ENCODE measurements around the gene EEF1AKMT2. TPM values are rescaled to one million over a fixed set of nuclear protein-coding genes. Genes with fewer than 3 reads are reported as not detected.

EEF1AKMT2 gene
- total RNA-seq, 1 donor from 2014 or later = 14.1 TPM

GRCh38 chr10:124737221-124737620 is 54.5 kb downstream of the EEF1AKMT2 start:
- intact Hi-C loops (cut with DNase I) = no loop called here
- Histone ChIP-seq H3K4me1 (peaks cover 100% of the 10 kb centered on the region), H3K4me3 (no peak overlapping the region), H3K27me3 (ENCODE audit: low read depth) (no peaks in the 10 kb centered on the region), H3K9me3 (no peaks in the 10 kb centered on the region), H3K27ac (peak overlapping the region; percentile 64), H3K36me3 (no peaks in the 10 kb centered on the region)
- ATAC-seq (no peak), DNase-seq (no peak)
- no peak for TF ChIP-seq CTCF (IDR thresholded peaks at IDR 0.05)

GRCh38 chr10:124736491-124737136 is 55.1 kb downstream of the EEF1AKMT2 start:
- ATAC-seq (peak; percentile 77 to 78), DNase-seq (peak; percentile 86)
- Histone ChIP-seq H3K9me3 (no peaks in the 10 kb centered on the region), H3K27me3 (ENCODE audit: low read depth) (no peaks in the 10 kb centered on the region), H3K4me3 (peak overlapping the region; percentile 2), H3K36me3 (no peaks in the 10 kb centered on the region), H3K4me1 (peaks cover 100% of the 10 kb centered on the region), H3K27ac (peak overlapping the region; percentile 64)
- no peak for TF ChIP-seq CTCF (IDR thresholded peaks at IDR 0.05)
- intact Hi-C loops (cut with DNase I) = no loop called here

GRCh38 chr10:124735491-124736286 is 56.0 kb downstream of the EEF1AKMT2 start:
- Histone ChIP-seq H3K36me3 (no peaks in the 10 kb centered on the region), H3K4me1 (peaks cover 97% of the 10 kb centered on the region), H3K27ac (peak overlapping the region; percentile 64), H3K27me3 (ENCODE audit: low read depth) (no peaks in the 10 kb centered on the region), H3K9me3 (no peaks in the 10 kb centered on the region), H3K4me3 (no peak overlapping the region)
- intact Hi-C loops (cut with DNase I) = no loop called here
- no peak for ATAC-seq
- no peak for TF ChIP-seq CTCF (IDR thresholded peaks at IDR 0.05)
- DNase-seq = no peak

- ATAC-seq = no peak
- intact Hi-C loops (cut with DNase I) = no loop called here
- no peak for TF ChIP-seq CTCF (IDR thresholded peaks at IDR 0.05)
- peak overlapping the region; percentile 4 for H3K27ac ChIP-seq
- no peak for DNase-seq
- no peaks in the 10 kb centered on the region for H3K36me3 ChIP-seq
- no peaks in the 10 kb centered on the region for H3K9me3 ChIP-seq
- H3K4me1 ChIP-seq = peaks cover 97% of the 10 kb centered on the region
- no peaks in the 10 kb centered on the region for H3K27me3 ChIP-seq (ENCODE audit: low read depth)
- H3K4me3 ChIP-seq = no peak overlapping the region
Observed at GRCh38 chr10:124734311-124735166, 57.1 kb downstream of the EEF1AKMT2 start.

- H3K4me3 ChIP-seq = no peak overlapping the region
- no peaks in the 10 kb centered on the region for H3K27me3 ChIP-seq (ENCODE audit: low read depth)
- no peak for TF ChIP-seq CTCF (IDR thresholded peaks at IDR 0.05)
- no peak for DNase-seq
- H3K4me1 ChIP-seq = peaks cover 97% of the 10 kb centered on the region
- no peaks in the 10 kb centered on the region for H3K36me3 ChIP-seq
- ATAC-seq = no peak
- peak overlapping the region; percentile 71 for H3K27ac ChIP-seq
- intact Hi-C loops (cut with DNase I) = no loop called here
- no peaks in the 10 kb centered on the region for H3K9me3 ChIP-seq
Observed at GRCh38 chr10:124733571-124734245, 58.0 kb downstream of the EEF1AKMT2 start.

All from lower lobe of right lung (tissue), 2 donors.